Measurements from ENCODE around the gene GPC3. TPM values are rescaled to one million over a fixed set of nuclear protein-coding genes. Genes with fewer than 3 reads are reported as not detected.

GPC3 gene
- total RNA-seq, 1 donor from 2014 or later = 0.26 TPM

DNA sequence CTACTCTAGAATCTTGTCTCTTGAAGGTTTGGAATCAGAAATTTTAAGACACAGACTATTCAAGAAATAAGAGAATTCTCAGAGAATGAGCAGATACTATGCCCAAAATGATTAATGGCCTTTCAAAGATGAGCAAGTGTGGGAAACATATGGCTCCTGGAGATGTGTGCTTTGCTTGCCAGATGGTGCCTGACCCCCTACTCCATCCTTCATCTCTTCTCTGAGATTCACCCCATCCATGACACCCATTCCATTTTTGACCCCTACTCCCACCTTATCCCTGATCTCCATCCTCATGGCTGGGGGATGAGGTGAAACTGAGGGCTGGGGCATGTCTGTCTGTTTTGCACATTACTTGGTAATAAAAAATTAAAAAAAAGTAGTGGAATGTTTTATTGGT lies 75.5 kb downstream of the GPC3 start:
- Histone ChIP-seq H3K4me3 (ENCODE audit: low read depth, low read length) (no peak overlapping the region), H3K36me3 (ENCODE audit: control insufficient read depth, insufficient read depth, low read length) (no peaks in the 10 kb centered on the region), H3K27me3 (ENCODE audit: control insufficient read depth, insufficient read depth, low read length) (no peaks in the 10 kb centered on the region)
- FAIRE-seq (no peak), DNase-seq (ENCODE audit: low read depth) (no peak)
- TF ChIP-seq, protein P1, sequence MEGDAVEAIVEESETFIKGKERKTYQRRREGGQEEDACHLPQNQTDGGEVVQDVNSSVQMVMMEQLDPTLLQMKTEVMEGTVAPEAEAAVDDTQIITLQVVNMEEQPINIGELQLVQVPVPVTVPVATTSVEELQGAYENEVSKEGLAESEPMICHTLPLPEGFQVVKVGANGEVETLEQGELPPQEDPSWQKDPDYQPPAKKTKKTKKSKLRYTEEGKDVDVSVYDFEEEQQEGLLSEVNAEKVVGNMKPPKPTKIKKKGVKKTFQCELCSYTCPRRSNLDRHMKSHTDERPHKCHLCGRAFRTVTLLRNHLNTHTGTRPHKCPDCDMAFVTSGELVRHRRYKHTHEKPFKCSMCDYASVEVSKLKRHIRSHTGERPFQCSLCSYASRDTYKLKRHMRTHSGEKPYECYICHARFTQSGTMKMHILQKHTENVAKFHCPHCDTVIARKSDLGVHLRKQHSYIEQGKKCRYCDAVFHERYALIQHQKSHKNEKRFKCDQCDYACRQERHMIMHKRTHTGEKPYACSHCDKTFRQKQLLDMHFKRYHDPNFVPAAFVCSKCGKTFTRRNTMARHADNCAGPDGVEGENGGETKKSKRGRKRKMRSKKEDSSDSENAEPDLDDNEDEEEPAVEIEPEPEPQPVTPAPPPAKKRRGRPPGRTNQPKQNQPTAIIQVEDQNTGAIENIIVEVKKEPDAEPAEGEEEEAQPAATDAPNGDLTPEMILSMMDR (IDR thresholded peaks at IDR 0.05; ENCODE audit: insufficient read depth, low read length, severe bottlenecking) = no peak

DNA sequence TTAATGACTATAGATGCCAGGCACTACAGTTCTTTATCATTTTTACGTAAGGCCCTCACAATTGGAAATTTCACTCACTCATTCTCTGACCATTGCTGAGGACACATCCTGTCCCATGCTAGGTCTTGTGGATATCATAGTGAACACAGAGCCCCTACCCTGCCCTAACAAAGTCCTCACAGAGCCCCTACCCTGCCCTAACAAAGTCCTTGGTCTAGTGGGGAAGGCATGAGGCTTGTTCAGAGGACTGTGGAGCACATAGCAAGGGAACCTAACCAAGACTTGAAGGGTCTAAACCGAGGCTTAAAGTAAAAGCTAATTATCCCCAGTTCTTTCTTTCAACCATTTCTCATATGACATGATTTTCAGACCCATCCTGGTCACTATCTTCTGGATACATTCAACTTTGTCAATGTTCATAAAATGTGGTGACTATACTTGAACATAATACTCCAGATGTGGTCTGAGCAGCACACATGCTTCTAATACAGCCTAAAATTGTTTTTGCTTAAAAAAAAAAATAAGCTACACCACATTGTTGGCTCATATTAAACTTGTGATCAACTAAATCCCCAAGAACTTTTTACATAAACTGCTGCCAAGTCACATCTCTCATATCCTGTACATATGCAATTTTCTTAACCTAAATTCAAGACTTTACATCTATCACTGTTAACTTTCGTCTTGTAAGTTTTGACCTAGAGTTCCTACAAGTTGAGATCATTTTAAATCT lies 77.0 kb downstream of the GPC3 start:
- FAIRE-seq = no peak
- TF ChIP-seq, protein P1 (IDR thresholded peaks at IDR 0.05; ENCODE audit: insufficient read depth, low read length, severe bottlenecking) = no peak
- Histone ChIP-seq H3K4me3 (ENCODE audit: low read depth, low read length) (no peak overlapping the region), H3K36me3 (ENCODE audit: control insufficient read depth, insufficient read depth, low read length) (no peaks in the 10 kb centered on the region), H3K27me3 (ENCODE audit: control insufficient read depth, insufficient read depth, low read length) (no peaks in the 10 kb centered on the region)
- DNase-seq (ENCODE audit: low read depth) = no peak

DNA sequence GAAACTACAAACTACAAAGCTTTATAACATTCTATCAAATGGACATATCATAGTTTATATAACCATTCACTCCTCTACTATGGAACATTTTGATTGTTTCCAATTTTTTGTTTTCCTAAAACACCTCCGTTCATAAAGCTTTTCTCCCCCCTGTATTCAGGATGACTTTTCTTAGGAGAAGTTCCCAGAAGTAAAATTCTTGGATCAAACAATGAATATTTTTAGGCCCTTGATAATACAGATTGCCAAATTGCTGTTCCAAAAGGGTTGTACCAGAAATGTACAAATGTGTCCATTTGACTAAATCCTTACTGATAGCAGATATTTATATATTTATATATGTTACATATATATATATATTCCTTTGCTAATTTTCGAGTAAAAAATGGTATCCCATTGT lies 77.8 kb downstream of the GPC3 start:
- TF ChIP-seq, protein P1 (IDR thresholded peaks at IDR 0.05; ENCODE audit: insufficient read depth, low read length, severe bottlenecking) = no peak
- H3K36me3 ChIP-seq (ENCODE audit: control insufficient read depth, insufficient read depth, low read length) = no peaks in the 10 kb centered on the region
- H3K4me3 ChIP-seq (ENCODE audit: low read depth, low read length) = no peak overlapping the region
- FAIRE-seq = no peak
- no peak for DNase-seq (ENCODE audit: low read depth)
- H3K27me3 ChIP-seq (ENCODE audit: control insufficient read depth, insufficient read depth, low read length) = no peaks in the 10 kb centered on the region

DNA sequence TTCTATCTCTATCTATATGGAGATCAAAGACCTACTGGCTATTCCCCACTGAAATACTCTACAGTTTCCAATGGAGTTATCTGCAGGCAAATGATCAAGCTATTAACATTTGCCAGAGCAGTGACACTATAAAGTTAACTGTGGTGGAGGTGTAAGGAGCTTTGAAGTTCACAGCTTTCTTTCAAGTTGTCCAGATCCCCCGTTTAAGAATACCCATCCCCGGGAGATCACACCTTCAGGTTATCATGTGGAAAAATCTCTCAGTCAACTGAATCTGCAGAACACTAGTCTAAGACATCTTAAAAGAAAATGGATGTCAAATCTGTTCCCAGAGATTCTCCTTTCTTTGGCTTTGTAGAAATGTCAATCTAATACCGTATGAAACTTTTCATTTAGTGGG lies 80.1 kb downstream of the GPC3 start:
- no peak for DNase-seq (ENCODE audit: low read depth)
- no peak for FAIRE-seq

DNA sequence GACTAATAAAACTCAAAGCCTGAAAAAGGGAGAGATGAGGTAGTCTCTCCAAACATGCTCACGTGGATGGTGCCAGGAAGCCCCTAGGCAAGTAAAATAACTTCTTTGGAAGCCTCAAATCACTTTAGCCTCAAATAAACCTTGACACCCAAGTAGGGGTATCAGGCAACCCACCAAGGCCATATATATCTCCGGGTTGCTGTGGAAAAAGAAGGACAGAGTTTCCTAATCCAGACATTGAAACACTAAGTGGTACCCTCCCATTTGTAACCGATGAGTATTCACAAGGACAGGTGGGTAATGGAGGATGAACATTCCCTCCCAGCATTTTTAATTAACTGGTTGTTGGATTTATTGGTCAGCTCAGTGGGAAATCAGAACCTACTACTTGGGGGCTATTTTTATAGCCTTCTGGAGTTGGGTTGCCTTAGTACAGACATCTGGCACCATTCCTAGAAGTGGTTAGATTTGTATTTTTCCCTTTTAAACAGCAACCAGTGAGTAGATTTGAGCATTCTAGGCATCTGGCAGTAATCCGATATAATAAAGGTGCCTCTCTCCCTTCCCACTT lies 87.7 kb downstream of the GPC3 start:
- no peak for DNase-seq (ENCODE audit: low read depth)
- H3K27me3 ChIP-seq (ENCODE audit: control insufficient read depth, insufficient read depth, low read length) = no peaks in the 10 kb centered on the region
- TF ChIP-seq, protein P1 (IDR thresholded peaks at IDR 0.05; ENCODE audit: insufficient read depth, low read length, severe bottlenecking) = no peak
- no peak overlapping the region for H3K4me3 ChIP-seq (ENCODE audit: low read depth, low read length)
- H3K36me3 ChIP-seq (ENCODE audit: control insufficient read depth, insufficient read depth, low read length) = no peaks in the 10 kb centered on the region
- no peak for FAIRE-seq

More for the DNA sequence above, 80.1 kb downstream of the GPC3 start:
- no peaks in the 10 kb centered on the region for H3K27me3 ChIP-seq (ENCODE audit: control insufficient read depth, insufficient read depth, low read length)
- H3K4me3 ChIP-seq (ENCODE audit: low read depth, low read length) = no peak overlapping the region
- H3K36me3 ChIP-seq (ENCODE audit: control insufficient read depth, insufficient read depth, low read length) = no peaks in the 10 kb centered on the region
- TF ChIP-seq, protein P1 (IDR thresholded peaks at IDR 0.05; ENCODE audit: insufficient read depth, low read length, severe bottlenecking) = no peak

Measured in bronchial epithelial cell (primary cell).